MCF 10A (cell line): ENCODE results near the gene EEF1A2. TPM values are rescaled to one million over a fixed set of nuclear protein-coding genes. Genes with fewer than 3 reads are reported as not detected.

ENCODE experiments used
- BruUV-seq: library from RNA; stranded (reverse); fragments of 400-500 nt; replicated peaks from 2 replicates; lab custom pipeline; 2021; lab: Mats Ljungman, UMichigan
- CTCF ChIA-PET: fragments of 300-600 bp; sonication (Branson Sonifier 250); formaldehyde crosslinking; extraction: SDS; loops from one replicate; lab custom pipeline; 2021; ENCODE audit warnings: antibody characterized with exemption, inconsistent platforms; lab: Yijun Ruan, JAX
- POLR2A ChIA-PET: fragments of 300-600, 350-650 bp; sonication (Branson Sonifier 250); formaldehyde crosslinking; extraction: SDS; loops from one replicate; lab custom pipeline; 2020; ENCODE audit warnings: antibody characterized with exemption, inconsistent platforms; lab: Yijun Ruan, JAX
- DNase-seq: peaks from one replicate; pipeline ENCODE4 v3.0.0-alpha.2; 2018; ENCODE audit not compliant: unreplicated experiment
- H3K27ac Mint-ChIP-seq: one replicate; pipeline ENCODE4 v1.8.0; 2022; ENCODE audit warnings: mild to moderate bottlenecking, low read depth, mixed read lengths; ENCODE audit not compliant: unreplicated experiment
- H3K27me3 Mint-ChIP-seq: one replicate; pipeline ENCODE4 v1.8.0; 2022; ENCODE audit warnings: mixed read lengths; ENCODE audit not compliant: insufficient read depth, unreplicated experiment
- H3K36me3 Mint-ChIP-seq: one replicate; pipeline ENCODE4 v1.8.0; 2022; ENCODE audit warnings: mild to moderate bottlenecking, moderate library complexity, mixed read lengths; ENCODE audit not compliant: insufficient read depth, unreplicated experiment
- H3K4me1 Mint-ChIP-seq: one replicate; pipeline ENCODE4 v1.8.0; 2022; ENCODE audit warnings: mixed read lengths; ENCODE audit not compliant: insufficient read depth, unreplicated experiment
- H3K4me3 Mint-ChIP-seq: one replicate; pipeline ENCODE4 v1.8.0; 2022; ENCODE audit warnings: mild to moderate bottlenecking, moderate library complexity, mixed read lengths; ENCODE audit not compliant: unreplicated experiment
- H3K9me3 Mint-ChIP-seq: one replicate; pipeline ENCODE4 v1.8.0; 2022; ENCODE audit warnings: mixed read lengths; ENCODE audit not compliant: unreplicated experiment
- CTCF ChIP-seq: fragments of 200-600 bp; IDR thresholded peaks from one replicate; pipeline ENCODE4 v1.8.0; 2022; ENCODE audit warnings: antibody characterized with exemption, mild to moderate bottlenecking; ENCODE audit not compliant: unreplicated experiment
- intact Hi-C: fragments of 100-400 bp; cut with micrococcal nuclease; formaldehyde crosslinking; loops from 2 replicates; pipeline ENCODE4 v1.14.1; 2022
- total RNA-seq: library from RNA; stranded (reverse); gene quantifications from 2 replicates; pipeline ENCODE4 v1.2.3, GENCODE V29; 2022

The EEF1A2 gene
- total RNA-seq, 1 experiment from 2014 or later, result 3.3 TPM

- H3K27me3 Mint-ChIP-seq, result peaks cover 19% of the 10 kb centered on the region
- ChIA-PET CTCF (interaction anchor here (1.1 kb wide), 1 partner anchor 8 kb away, joined by 4 read pairs; no protein-coding TSS in a partner anchor), POLR2A (no interaction called here)
- peaks cover 17% of the 10 kb centered on the region for H3K9me3 Mint-ChIP-seq
- no peak overlapping the region for H3K4me3 Mint-ChIP-seq
- DNase-seq, result no peak
- intact Hi-C loops, result no loop called here
- peaks cover 5% of the 10 kb centered on the region for H3K36me3 Mint-ChIP-seq
- H3K4me1 Mint-ChIP-seq, result peaks cover 4% of the 10 kb centered on the region
- BruUV-seq, result no TSS peak
- no peak overlapping the region for H3K27ac Mint-ChIP-seq
- no peak for TF ChIP-seq CTCF
These were observed 11.1 kb downstream of the EEF1A2 start for GRCh38 chr20:63487781-63488241.

GRCh38 chr20:63487116-63487764 lies 11.6 kb downstream of the EEF1A2 start:
- Mint-ChIP-seq H3K4me1 (peaks cover 9% of the 10 kb centered on the region), H3K36me3 (peaks cover under 1% of the 10 kb centered on the region), H3K27ac (no peak overlapping the region), H3K4me3 (no peak overlapping the region), H3K9me3 (peaks cover 11% of the 10 kb centered on the region), H3K27me3 (peaks cover 24% of the 10 kb centered on the region)
- no peak for DNase-seq
- CTCF ChIA-PET, result interaction anchor here (1.1 kb wide), 1 partner anchor 9 kb away, joined by 4 read pairs; no protein-coding TSS in a partner anchor
- intact Hi-C loops, result no loop called here
- BruUV-seq, result no TSS peak
- POLR2A ChIA-PET, result no interaction called here
- no peak for TF ChIP-seq CTCF

- no peak for TF ChIP-seq CTCF
- CTCF ChIA-PET, result interaction anchor here (1.1 kb wide), 1 partner anchor 10 kb away, joined by 4 read pairs; no protein-coding TSS in a partner anchor
These were observed 12.5 kb downstream of the EEF1A2 start for GRCh38 chr20:63486300-63486855.

GRCh38 chr20:63484651-63485403 lies 14.1 kb downstream of the EEF1A2 start:
- Mint-ChIP-seq H3K9me3 (no peaks in the 10 kb centered on the region), H3K4me1 (peaks cover 17% of the 10 kb centered on the region), H3K27ac (no peak overlapping the region), H3K27me3 (peaks cover 36% of the 10 kb centered on the region), H3K36me3 (no peaks in the 10 kb centered on the region), H3K4me3 (no peak overlapping the region)
- DNase-seq, result no peak
- intact Hi-C loops, result loop anchor here (5.0 kb wide), 1 partner anchor 178 kb away; no protein-coding TSS in a partner anchor
- CTCF ChIA-PET, result no interaction called here
- TF ChIP-seq CTCF, result no peak
- POLR2A ChIA-PET, result no interaction called here
- no TSS peak for BruUV-seq

More at GRCh38 chr20:63486300-63486855, 12.5 kb downstream of the EEF1A2 start:
- DNase-seq, result no peak
- intact Hi-C loops, result no loop called here
- no peaks in the 10 kb centered on the region for H3K36me3 Mint-ChIP-seq
- peaks cover 2% of the 10 kb centered on the region for H3K9me3 Mint-ChIP-seq
- peaks cover 14% of the 10 kb centered on the region for H3K4me1 Mint-ChIP-seq
- no TSS peak for BruUV-seq
- POLR2A ChIA-PET, result no interaction called here
- H3K27me3 Mint-ChIP-seq, result peaks cover 33% of the 10 kb centered on the region
- no peak overlapping the region for H3K27ac Mint-ChIP-seq
- H3K4me3 Mint-ChIP-seq, result no peak overlapping the region
